WTC11 (cell line): ENCODE data around the gene SKAP2.

Experiments used
- ATF3 ChIP-seq: sonication (generic); formaldehyde crosslinking; conservative IDR thresholded peaks from 2 replicates; pipeline ENCODE4 v1.8.1; 2022; ENCODE audit warnings: mild to moderate bottlenecking, missing genetic modification reagents
- CREM ChIP-seq: sonication (generic); formaldehyde crosslinking; IDR thresholded peaks from 2 replicates; pipeline ENCODE4 v1.8.1; 2022; ENCODE audit warnings: mild to moderate bottlenecking, missing genetic modification reagents, moderate library complexity
- ELF4 ChIP-seq: sonication (generic); formaldehyde crosslinking; IDR thresholded peaks from 2 replicates; pipeline ENCODE4 v1.8.1; 2022; ENCODE audit warnings: low read depth, mild to moderate bottlenecking, moderate library complexity, missing genetic modification reagents
- HMGXB4 ChIP-seq: sonication (generic); formaldehyde crosslinking; IDR thresholded peaks from 2 replicates; pipeline ENCODE4 v1.8.1; 2023; ENCODE audit warnings: mild to moderate bottlenecking, moderate library complexity, missing genetic modification reagents
- JUN ChIP-seq: sonication (generic); formaldehyde crosslinking; IDR thresholded peaks from 2 replicates; pipeline ENCODE4 v1.8.0; 2023; ENCODE audit warnings: mild to moderate bottlenecking, missing genetic modification reagents
- NR3C1 ChIP-seq: sonication (generic); formaldehyde crosslinking; conservative IDR thresholded peaks from 2 replicates; pipeline ENCODE4 v1.8.1; 2023; ENCODE audit warnings: low read depth, mild to moderate bottlenecking, missing genetic modification reagents
- ZNF317 ChIP-seq: sonication (generic); formaldehyde crosslinking; IDR thresholded peaks from 2 replicates; pipeline ENCODE4 v1.8.1; 2023; ENCODE audit warnings: low read depth, mild to moderate bottlenecking, moderate library complexity, missing genetic modification reagents, borderline replicate concordance
- ZNF416 ChIP-seq: fragments of 250-450 bp; sonication (Bioruptor Pico); IDR thresholded peaks from 2 replicates; pipeline ENCODE4 v1.9.0; 2021; ENCODE audit warnings: mild to moderate bottlenecking, inconsistent platforms
- TF ChIP-seq, protein P1 (sequence below): fragments of 200-600 bp; IDR thresholded peaks from 2 replicates; pipeline ENCODE4 v1.8.0; 2022; ENCODE audit warnings: antibody characterized with exemption
- TF ChIP-seq, protein P2 (sequence below): sonication (generic); formaldehyde crosslinking; IDR thresholded peaks from 2 replicates; pipeline ENCODE4 v1.8.1; 2022; ENCODE audit warnings: missing genetic modification reagents, borderline replicate concordance
- TF ChIP-seq, protein P3 (sequence below): sonication (generic); formaldehyde crosslinking; IDR thresholded peaks from 2 replicates; pipeline ENCODE4 v1.8.0; 2022; ENCODE audit warnings: mild to moderate bottlenecking, missing genetic modification reagents

DNA sequence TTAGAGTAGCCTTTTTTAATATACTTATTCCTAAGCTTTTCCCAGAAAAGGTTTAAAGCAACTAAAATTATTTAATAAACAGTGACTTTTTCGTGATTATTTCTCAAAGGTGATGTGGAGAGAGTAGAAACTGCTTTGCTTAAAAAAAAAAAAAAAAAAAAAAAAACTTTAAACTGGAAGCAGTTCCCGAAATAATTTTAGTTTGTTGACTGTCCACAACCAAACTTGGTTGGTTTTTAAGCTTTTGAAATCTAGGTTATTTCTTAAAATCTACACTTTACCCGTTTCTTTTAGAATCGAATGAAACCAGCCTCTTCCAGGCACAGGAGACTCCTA is 7.3 kb downstream of the SKAP2 start:
- TF ChIP-seq CREM (CRISPR knock-in tag) (no peak), ELF4 (CRISPR knock-in tag) (no peak), ZNF317 (no peak), HMGXB4 (CRISPR knock-in tag) (no peak), ZNF416 (CRISPR knock-in tag) (no peak), NR3C1 (CRISPR knock-in tag) (no peak), JUN (CRISPR knock-in tag) (no peak), ATF3 (CRISPR knock-in tag) (no peak)
- TF ChIP-seq, protein P1, sequence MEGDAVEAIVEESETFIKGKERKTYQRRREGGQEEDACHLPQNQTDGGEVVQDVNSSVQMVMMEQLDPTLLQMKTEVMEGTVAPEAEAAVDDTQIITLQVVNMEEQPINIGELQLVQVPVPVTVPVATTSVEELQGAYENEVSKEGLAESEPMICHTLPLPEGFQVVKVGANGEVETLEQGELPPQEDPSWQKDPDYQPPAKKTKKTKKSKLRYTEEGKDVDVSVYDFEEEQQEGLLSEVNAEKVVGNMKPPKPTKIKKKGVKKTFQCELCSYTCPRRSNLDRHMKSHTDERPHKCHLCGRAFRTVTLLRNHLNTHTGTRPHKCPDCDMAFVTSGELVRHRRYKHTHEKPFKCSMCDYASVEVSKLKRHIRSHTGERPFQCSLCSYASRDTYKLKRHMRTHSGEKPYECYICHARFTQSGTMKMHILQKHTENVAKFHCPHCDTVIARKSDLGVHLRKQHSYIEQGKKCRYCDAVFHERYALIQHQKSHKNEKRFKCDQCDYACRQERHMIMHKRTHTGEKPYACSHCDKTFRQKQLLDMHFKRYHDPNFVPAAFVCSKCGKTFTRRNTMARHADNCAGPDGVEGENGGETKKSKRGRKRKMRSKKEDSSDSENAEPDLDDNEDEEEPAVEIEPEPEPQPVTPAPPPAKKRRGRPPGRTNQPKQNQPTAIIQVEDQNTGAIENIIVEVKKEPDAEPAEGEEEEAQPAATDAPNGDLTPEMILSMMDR, result no peak
- TF ChIP-seq, protein P2, sequence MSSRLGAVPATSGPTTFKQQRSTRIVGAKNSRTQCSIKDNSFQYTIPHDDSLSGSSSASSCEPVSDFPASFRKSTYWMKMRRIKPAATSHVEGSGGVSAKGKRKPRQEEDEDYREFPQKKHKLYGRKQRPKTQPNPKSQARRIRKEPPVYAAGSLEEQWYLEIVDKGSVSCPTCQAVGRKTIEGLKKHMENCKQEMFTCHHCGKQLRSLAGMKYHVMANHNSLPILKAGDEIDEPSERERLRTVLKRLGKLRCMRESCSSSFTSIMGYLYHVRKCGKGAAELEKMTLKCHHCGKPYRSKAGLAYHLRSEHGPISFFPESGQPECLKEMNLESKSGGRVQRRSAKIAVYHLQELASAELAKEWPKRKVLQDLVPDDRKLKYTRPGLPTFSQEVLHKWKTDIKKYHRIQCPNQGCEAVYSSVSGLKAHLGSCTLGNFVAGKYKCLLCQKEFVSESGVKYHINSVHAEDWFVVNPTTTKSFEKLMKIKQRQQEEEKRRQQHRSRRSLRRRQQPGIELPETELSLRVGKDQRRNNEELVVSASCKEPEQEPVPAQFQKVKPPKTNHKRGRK, result no peak
- TF ChIP-seq, protein P3, sequence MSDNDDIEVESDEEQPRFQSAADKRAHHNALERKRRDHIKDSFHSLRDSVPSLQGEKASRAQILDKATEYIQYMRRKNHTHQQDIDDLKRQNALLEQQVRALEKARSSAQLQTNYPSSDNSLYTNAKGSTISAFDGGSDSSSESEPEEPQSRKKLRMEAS (CRISPR knock-in tag), result no peak
